K562 (cell line): ENCODE data around the gene TFCP2L1.

Source experiments
- CGGBP1 ChIP-seq: fragments of 250-450 bp; sonication (Bioruptor Pico); IDR thresholded peaks from 2 replicates; pipeline ENCODE4 v1.9.0; 2021; ENCODE audit warnings: mild to moderate bottlenecking
- GABPB2 ChIP-seq: fragments of 250-450 bp; sonication (Bioruptor Pico); conservative IDR thresholded peaks from 2 replicates; pipeline ENCODE4 v1.5.1; 2021; ENCODE audit warnings: mild to moderate bottlenecking
- POLR2A ChIP-seq: fragments of 450-650 bp; conservative IDR thresholded peaks from 2 replicates; pipeline ENCODE4 v1.6.1; 2016
- POLR2AphosphoS2 ChIP-seq: IDR thresholded peaks from 2 replicates; pipeline ENCODE4 v1.6.1; 2012; ENCODE audit warnings: low read length, improper control_type of control experiment
- POLR2AphosphoS5 ChIP-seq: IDR thresholded peaks from 2 replicates; pipeline ENCODE4 v1.6.1; 2011; ENCODE audit warnings: mild to moderate bottlenecking, low read depth, low read length, moderate library complexity; ENCODE audit not compliant: control insufficient read depth, insufficient read depth
- RAD21 ChIP-seq, 2 experiments: fragments of 250-450 bp in 1 of 2; fragments of 450-650 bp in 1 of 2; sonication (Bioruptor Pico) in 1 of 2; formaldehyde crosslinking in 1 of 2; IDR thresholded peaks in 1 of 2; conservative IDR thresholded peaks in 1 of 2; 2 replicates each; pipeline versions ENCODE4 v1.4.0 to v1.8.0; 2020 to 2022; ENCODE audit warnings: mild to moderate bottlenecking in 2 of 2, moderate library complexity in 1 of 2
- ZFP30 ChIP-seq: fragments of 250-450 bp; sonication (Bioruptor Pico); IDR thresholded peaks from 2 replicates; pipeline ENCODE4 v1.8.0; 2022; ENCODE audit warnings: moderate library complexity, mild to moderate bottlenecking, inconsistent platforms, borderline replicate concordance
- ZFP36 ChIP-seq: fragments of 150-350 bp; IDR thresholded peaks from 2 replicates; pipeline ENCODE4 v1.6.1; 2018; ENCODE audit warnings: low read length, low read depth; ENCODE audit not compliant: partially characterized antibody
- ZNF146 ChIP-seq: IDR thresholded peaks from one replicate; pipeline ENCODE4 v1.6.1; 2018; ENCODE audit warnings: missing compliant biosample characterization; ENCODE audit not compliant: unreplicated experiment
- ZNF174 ChIP-seq: fragments of 250-450 bp; sonication (Bioruptor Pico); IDR thresholded peaks from 2 replicates; pipeline ENCODE4 v1.4.0; 2020; ENCODE audit warnings: mild to moderate bottlenecking
- TF ChIP-seq, protein P1 (sequence below), 2 experiments: IDR thresholded peaks in 1 of 2; conservative IDR thresholded peaks in 1 of 2; 2 replicates each; pipeline ENCODE4 v1.6.1; 2016; ENCODE audit warnings: low read depth in 2 of 2, mild to moderate bottlenecking in 1 of 2, missing compliant biosample characterization in 1 of 2, missing genetic modification characterization in 1 of 2, moderate library complexity in 1 of 2
- TF ChIP-seq, protein P2 (sequence below), 3 experiments: IDR thresholded peaks in 2 of 3; conservative IDR thresholded peaks in 1 of 3; 2 replicates each; pipeline ENCODE4 v1.5.1; 2011 to 2012; ENCODE audit warnings: low read length in 3 of 3, mild to moderate bottlenecking in 3 of 3, control low read depth in 2 of 3, improper control_type of control experiment in 1 of 3, inconsistent platforms in 1 of 3, low read depth in 1 of 3, mixed read lengths in 1 of 3, moderate library complexity in 1 of 3; ENCODE audit not compliant: insufficient read depth in 2 of 3
- TF ChIP-seq, protein P3 (sequence below): fragments of 450-650 bp; IDR thresholded peaks from 2 replicates; pipeline ENCODE4 v1.7.1; 2018; ENCODE audit warnings: mild to moderate bottlenecking, low read depth; ENCODE audit not compliant: partially characterized antibody
- TF ChIP-seq, protein P4 (sequence below): fragments of 250-450 bp; sonication (Bioruptor Pico); IDR thresholded peaks from 2 replicates; pipeline ENCODE4 v1.5.1; 2021; ENCODE audit warnings: mild to moderate bottlenecking

GRCh38 chr2:121247534-121247933 is 37.5 kb downstream of the TFCP2L1 start:
- TF ChIP-seq GABPB2 (CRISPR knock-in tag): no peak
- TF ChIP-seq, protein P1, sequence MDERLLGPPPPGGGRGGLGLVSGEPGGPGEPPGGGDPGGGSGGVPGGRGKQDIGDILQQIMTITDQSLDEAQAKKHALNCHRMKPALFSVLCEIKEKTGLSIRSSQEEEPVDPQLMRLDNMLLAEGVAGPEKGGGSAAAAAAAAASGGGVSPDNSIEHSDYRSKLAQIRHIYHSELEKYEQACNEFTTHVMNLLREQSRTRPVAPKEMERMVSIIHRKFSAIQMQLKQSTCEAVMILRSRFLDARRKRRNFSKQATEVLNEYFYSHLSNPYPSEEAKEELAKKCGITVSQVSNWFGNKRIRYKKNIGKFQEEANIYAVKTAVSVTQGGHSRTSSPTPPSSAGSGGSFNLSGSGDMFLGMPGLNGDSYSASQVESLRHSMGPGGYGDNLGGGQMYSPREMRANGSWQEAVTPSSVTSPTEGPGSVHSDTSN (CRISPR knock-in tag; IDR thresholded peaks at IDR 0.05; ENCODE audit: low read depth): no peak
- TF ChIP-seq, protein P1 (tag; conservative IDR thresholded peaks at IDR 0.05; ENCODE audit: low read depth): no peak
- TF ChIP-seq POLR2AphosphoS5: no peak
- no peak for TF ChIP-seq POLR2AphosphoS2
- no peak for TF ChIP-seq ZNF174 (CRISPR knock-in tag)
- no peak for TF ChIP-seq RAD21 (CRISPR knock-in tag; conservative IDR thresholded peaks at IDR 0.05 in 1 of 2, IDR thresholded peaks at IDR 0.05 in 1 of 2)
- TF ChIP-seq, protein P2, sequence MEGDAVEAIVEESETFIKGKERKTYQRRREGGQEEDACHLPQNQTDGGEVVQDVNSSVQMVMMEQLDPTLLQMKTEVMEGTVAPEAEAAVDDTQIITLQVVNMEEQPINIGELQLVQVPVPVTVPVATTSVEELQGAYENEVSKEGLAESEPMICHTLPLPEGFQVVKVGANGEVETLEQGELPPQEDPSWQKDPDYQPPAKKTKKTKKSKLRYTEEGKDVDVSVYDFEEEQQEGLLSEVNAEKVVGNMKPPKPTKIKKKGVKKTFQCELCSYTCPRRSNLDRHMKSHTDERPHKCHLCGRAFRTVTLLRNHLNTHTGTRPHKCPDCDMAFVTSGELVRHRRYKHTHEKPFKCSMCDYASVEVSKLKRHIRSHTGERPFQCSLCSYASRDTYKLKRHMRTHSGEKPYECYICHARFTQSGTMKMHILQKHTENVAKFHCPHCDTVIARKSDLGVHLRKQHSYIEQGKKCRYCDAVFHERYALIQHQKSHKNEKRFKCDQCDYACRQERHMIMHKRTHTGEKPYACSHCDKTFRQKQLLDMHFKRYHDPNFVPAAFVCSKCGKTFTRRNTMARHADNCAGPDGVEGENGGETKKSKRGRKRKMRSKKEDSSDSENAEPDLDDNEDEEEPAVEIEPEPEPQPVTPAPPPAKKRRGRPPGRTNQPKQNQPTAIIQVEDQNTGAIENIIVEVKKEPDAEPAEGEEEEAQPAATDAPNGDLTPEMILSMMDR (IDR thresholded peaks at IDR 0.05 in 2 of 3, conservative IDR thresholded peaks at IDR 0.05 in 1 of 3; ENCODE audit: insufficient read depth in 2 of 3, low read depth in 1 of 3, low read length in 3 of 3): no peak
- TF ChIP-seq CGGBP1 (CRISPR knock-in tag): no peak
- no peak for TF ChIP-seq POLR2A
- no peak for TF ChIP-seq ZFP30
- TF ChIP-seq, protein P3, sequence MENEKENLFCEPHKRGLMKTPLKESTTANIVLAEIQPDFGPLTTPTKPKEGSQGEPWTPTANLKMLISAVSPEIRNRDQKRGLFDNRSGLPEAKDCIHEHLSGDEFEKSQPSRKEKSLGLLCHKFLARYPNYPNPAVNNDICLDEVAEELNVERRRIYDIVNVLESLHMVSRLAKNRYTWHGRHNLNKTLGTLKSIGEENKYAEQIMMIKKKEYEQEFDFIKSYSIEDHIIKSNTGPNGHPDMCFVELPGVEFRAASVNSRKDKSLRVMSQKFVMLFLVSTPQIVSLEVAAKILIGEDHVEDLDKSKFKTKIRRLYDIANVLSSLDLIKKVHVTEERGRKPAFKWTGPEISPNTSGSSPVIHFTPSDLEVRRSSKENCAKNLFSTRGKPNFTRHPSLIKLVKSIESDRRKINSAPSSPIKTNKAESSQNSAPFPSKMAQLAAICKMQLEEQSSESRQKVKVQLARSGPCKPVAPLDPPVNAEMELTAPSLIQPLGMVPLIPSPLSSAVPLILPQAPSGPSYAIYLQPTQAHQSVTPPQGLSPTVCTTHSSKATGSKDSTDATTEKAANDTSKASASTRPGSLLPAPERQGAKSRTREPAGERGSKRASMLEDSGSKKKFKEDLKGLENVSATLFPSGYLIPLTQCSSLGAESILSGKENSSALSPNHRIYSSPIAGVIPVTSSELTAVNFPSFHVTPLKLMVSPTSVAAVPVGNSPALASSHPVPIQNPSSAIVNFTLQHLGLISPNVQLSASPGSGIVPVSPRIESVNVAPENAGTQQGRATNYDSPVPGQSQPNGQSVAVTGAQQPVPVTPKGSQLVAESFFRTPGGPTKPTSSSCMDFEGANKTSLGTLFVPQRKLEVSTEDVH: no peak
- TF ChIP-seq, protein P4, sequence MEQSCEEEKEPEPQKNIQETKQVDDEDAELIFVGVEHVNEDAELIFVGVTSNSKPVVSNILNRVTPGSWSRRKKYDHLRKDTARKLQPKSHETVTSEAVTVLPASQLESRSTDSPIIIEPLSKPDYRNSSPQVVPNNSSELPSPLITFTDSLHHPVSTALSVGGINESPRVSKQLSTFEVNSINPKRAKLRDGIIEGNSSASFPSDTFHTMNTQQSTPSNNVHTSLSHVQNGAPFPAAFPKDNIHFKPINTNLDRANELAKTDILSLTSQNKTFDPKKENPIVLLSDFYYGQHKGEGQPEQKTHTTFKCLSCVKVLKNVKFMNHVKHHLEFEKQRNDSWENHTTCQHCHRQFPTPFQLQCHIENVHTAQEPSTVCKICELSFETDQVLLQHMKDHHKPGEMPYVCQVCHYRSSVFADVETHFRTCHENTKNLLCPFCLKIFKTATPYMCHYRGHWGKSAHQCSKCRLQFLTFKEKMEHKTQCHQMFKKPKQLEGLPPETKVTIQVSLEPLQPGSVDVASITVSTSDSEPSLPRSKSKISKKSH (CRISPR knock-in tag): no peak
- no peak for TF ChIP-seq ZFP36
- TF ChIP-seq ZNF146 (CRISPR knock-in tag): no peak
